ENCODE measurements around the gene CGN.

Gene CGN

DNA sequence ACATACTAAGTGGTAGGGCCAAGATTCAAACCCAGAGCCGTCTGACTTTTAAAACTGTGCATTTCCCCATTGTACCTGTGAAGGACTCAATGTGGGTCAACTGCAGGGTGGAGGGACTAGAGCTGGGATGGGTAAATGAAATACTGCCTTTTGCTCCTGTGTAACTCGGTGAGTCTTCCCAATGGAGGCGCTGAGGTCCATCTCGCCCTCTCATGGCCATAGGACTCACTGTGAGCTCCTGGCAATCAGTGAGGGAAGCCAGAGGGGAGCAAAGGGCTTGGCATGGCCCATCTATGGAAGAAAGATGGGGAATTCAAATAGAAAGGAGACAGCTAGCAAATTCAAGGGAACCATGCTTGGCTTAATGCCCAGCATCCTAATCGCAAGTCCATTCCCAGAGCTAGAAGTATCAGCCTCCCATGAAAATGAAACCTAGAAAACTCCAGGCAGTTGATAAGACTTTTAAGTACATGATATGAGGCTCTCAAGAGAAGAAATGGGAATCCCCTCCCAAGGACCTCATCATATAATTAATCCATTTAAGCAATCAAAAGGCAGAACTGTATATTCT is 25.4 kb upstream of the CGN start:
- Mint-ChIP-seq H3K4me1 (no peaks in the 10 kb centered on the region), H3K27me3 (no peaks in the 10 kb centered on the region), H3K36me3 (no peaks in the 10 kb centered on the region), H3K4me3 (no peak overlapping the region), H3K27ac (no peak overlapping the region), H3K9me3 (no peaks in the 10 kb centered on the region)
- ATAC-seq (ENCODE audit: low read depth), result no peak
- DNase-seq (ENCODE audit: low spot score in 2 of 2), result no peak

DNA sequence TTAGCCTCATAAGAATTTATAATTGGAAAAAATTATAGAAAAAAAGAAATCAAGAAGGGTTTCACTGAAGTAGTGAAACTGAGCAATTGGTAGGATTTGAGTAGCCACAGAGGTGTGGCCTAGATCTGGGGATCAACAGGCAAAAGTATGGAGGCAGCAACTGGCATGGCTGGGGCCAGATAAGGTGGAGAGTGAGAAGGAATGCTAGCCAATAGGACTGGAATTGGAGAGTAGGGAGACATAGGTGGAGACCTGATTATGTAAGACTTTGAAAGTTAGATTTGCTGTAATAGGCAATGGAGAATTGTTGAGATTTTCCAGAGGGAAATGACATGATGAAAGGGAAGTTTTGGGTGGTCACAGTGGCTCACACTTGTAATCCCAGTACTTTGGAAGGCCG is 24.6 kb upstream of the CGN start:
- Mint-ChIP-seq H3K27me3 (no peaks in the 10 kb centered on the region), H3K9me3 (no peaks in the 10 kb centered on the region), H3K4me3 (no peak overlapping the region), H3K4me1 (no peaks in the 10 kb centered on the region), H3K36me3 (no peaks in the 10 kb centered on the region), H3K27ac (no peak overlapping the region)
- DNase-seq (ENCODE audit: low spot score in 2 of 2) (no peak), ATAC-seq (ENCODE audit: low read depth) (no peak)

DNA sequence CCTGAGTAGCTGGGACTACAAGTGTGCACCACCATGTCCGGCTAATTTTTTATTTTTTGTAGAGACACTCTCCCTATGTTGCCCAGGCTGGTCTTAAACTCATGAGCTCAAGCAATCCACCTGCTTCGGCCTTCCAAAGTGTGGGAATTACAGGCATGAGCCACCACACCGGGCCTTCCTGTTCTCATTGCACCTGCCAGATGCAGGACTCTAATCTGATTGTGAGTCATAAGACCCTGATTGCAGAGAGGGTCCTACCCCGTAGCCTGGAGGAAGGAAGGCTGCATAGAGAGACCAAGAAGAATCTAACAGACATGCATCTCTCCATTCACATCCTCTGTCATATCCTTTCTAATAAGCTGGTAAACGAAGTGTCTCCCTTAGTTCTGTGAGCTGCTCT is 19.5 kb upstream of the CGN start:
- H3K27ac Mint-ChIP-seq, result no peak overlapping the region
- no peak for DNase-seq (ENCODE audit: low spot score in 2 of 2)
- no peaks in the 10 kb centered on the region for H3K4me1 Mint-ChIP-seq
- H3K9me3 Mint-ChIP-seq, result no peaks in the 10 kb centered on the region
- no peaks in the 10 kb centered on the region for H3K36me3 Mint-ChIP-seq
- no peak overlapping the region for H3K4me3 Mint-ChIP-seq
- H3K27me3 Mint-ChIP-seq, result no peaks in the 10 kb centered on the region
- ATAC-seq (ENCODE audit: low read depth), result no peak

DNA sequence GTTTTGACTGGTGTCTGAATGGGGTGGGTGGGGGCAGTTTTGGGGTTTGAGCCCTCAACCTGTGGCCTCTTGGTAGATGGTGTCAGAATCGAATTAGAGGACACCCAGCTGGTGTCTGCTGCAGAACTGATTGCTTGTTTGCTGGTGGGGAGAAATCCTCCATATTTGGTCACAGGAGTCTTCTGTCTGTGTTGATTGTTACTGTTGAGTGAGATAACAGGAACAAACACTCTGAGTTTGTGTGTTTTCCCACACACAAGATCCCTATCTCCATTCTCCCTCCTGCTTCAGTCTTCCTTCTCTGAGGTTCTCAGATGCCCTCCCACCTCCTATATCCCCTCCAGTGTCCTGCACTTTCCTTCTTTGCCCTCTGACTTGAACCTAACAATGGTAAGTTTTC is 19.1 kb upstream of the CGN start:
- Mint-ChIP-seq H3K27me3 (no peaks in the 10 kb centered on the region), H3K9me3 (no peaks in the 10 kb centered on the region), H3K27ac (no peak overlapping the region), H3K4me1 (no peaks in the 10 kb centered on the region), H3K4me3 (no peak overlapping the region), H3K36me3 (no peaks in the 10 kb centered on the region)
- ATAC-seq (ENCODE audit: low read depth), result no peak
- DNase-seq (ENCODE audit: low spot score in 2 of 2), result no peak

DNA sequence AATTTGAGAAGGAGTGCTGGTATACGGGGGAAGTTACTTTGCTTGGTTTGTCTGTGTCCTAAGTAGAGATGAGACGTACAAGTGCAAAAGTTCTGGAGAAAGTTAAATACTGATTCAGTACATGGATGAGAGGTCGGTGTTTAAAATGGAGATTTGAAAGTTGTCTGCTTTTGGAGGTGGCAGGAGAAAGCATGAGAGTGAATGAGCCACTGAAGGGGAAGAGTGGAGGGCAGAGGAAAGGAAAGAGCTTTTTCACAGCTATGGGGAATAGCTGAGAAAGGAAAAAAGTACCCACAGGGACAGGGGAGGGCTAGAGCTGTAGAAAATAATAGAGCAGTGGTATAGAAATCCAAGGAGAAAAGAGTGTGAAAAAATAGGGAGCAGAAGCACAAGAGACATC is 18.1 kb upstream of the CGN start:
- H3K27me3 Mint-ChIP-seq, result no peaks in the 10 kb centered on the region
- ATAC-seq (ENCODE audit: low read depth) (no peak), DNase-seq (ENCODE audit: low spot score in 2 of 2) (no peak)
- H3K27ac Mint-ChIP-seq, result no peak overlapping the region
- no peaks in the 10 kb centered on the region for H3K4me1 Mint-ChIP-seq
- H3K4me3 Mint-ChIP-seq, result no peak overlapping the region
- no peaks in the 10 kb centered on the region for H3K9me3 Mint-ChIP-seq
- H3K36me3 Mint-ChIP-seq, result no peaks in the 10 kb centered on the region

DNA sequence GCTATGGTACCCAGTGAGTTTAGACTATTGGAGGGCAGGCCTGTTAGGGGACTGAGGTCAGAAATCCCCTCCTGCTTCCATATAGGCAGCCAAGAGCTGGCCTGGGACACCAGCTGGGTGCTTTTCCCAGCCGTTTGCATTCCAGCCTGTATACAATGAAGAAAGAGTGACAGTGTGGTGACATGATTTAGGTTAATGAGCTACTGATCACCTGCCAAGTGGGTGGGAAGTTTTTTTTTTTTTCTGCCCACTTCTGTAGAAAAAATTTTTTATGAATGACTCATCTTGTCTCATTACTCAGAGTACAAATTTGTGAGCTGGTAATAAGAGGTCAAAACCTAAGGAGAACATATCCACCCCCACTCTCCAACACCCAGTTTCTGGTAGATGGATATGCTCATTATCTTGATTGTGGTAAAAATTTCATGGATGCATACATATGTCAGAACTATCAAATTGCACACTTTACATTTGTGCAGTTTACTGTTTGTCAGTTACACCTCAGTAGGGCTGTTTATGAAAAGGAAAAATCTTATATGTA is 16.4 kb upstream of the CGN start:
- Mint-ChIP-seq H3K4me3 (no peak overlapping the region), H3K27ac (no peak overlapping the region), H3K36me3 (no peaks in the 10 kb centered on the region), H3K9me3 (no peaks in the 10 kb centered on the region), H3K4me1 (no peaks in the 10 kb centered on the region), H3K27me3 (no peaks in the 10 kb centered on the region)
- DNase-seq (ENCODE audit: low spot score in 2 of 2) (no peak), ATAC-seq (ENCODE audit: low read depth) (no peak)

DNA sequence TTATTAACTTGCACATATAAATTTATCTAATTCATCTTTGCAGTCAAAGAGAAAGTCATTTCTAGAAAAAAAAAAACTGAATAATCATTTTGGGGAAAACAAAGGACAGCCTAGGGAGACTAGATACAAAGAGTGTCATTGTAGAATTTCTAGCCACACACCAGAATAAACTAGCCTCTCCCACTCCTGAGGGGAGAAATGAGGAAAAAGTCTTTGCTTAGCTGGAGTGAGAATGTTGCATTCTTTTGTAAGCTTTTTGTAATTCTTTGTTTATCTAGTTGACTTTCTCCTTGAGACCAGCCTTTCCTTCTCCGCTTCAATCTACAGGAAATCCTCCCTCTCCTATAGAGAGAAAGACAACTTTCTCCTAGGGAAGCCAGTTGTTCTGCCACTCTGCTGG is 15.9 kb upstream of the CGN start:
- Mint-ChIP-seq H3K4me1 (no peaks in the 10 kb centered on the region), H3K36me3 (no peaks in the 10 kb centered on the region), H3K4me3 (no peak overlapping the region), H3K27me3 (no peaks in the 10 kb centered on the region), H3K9me3 (no peaks in the 10 kb centered on the region), H3K27ac (no peak overlapping the region)
- no peak for DNase-seq (ENCODE audit: low spot score in 2 of 2)
- no peak for ATAC-seq (ENCODE audit: low read depth)

DNA sequence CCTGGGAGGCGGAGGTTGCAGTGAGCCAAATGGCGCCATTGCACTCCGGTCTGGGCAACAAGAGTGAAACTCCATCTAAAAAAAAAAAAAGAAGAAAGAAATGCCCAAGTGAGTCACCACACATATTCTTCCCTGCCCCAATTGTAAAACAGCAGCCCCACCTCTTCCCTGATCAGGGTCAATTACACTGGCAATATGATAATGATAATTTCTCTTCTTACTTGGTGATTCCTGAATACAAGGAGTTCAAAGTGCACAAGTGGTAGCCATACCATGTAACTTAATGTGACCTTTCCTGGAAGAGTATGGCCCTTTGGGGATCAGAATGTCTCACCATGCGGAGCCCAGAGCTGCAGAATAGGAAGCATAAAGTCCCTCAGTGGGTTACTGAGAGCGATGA is 11.8 kb upstream of the CGN start:
- no peaks in the 10 kb centered on the region for H3K4me1 Mint-ChIP-seq

DNA sequence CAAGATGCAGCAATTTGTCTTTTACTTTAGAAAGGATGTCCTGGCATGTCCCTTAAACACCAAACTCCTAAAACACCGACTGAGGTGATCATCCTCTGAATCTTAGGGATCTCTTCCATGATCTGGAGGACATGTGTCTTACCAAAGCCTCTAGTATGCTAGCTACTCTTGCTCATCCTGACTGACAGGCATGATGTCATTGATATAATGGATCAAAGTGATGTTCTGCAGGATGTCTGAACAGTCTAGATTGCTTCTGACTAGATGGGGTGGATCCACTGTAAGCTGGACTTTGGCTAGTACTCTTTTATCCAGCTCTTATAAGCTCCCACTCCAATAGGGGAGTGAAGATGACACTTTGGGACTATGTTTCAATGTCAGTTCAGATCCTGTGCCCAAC is 11.3 kb upstream of the CGN start:
- no peaks in the 10 kb centered on the region for H3K36me3 Mint-ChIP-seq
- H3K4me3 Mint-ChIP-seq, result no peak overlapping the region
- H3K4me1 Mint-ChIP-seq, result no peaks in the 10 kb centered on the region
- ATAC-seq (ENCODE audit: low read depth) (no peak), DNase-seq (ENCODE audit: low spot score in 2 of 2) (no peak)
- no peaks in the 10 kb centered on the region for H3K27me3 Mint-ChIP-seq
- H3K27ac Mint-ChIP-seq, result no peak overlapping the region
- no peaks in the 10 kb centered on the region for H3K9me3 Mint-ChIP-seq

More for the DNA sequence above, 11.8 kb upstream of the CGN start:
- H3K9me3 Mint-ChIP-seq, result no peaks in the 10 kb centered on the region
- no peaks in the 10 kb centered on the region for H3K27me3 Mint-ChIP-seq
- ATAC-seq (ENCODE audit: low read depth), result no peak
- H3K36me3 Mint-ChIP-seq, result no peaks in the 10 kb centered on the region
- no peak overlapping the region for H3K27ac Mint-ChIP-seq
- no peak overlapping the region for H3K4me3 Mint-ChIP-seq
- no peak for DNase-seq (ENCODE audit: low spot score in 2 of 2)

DNA sequence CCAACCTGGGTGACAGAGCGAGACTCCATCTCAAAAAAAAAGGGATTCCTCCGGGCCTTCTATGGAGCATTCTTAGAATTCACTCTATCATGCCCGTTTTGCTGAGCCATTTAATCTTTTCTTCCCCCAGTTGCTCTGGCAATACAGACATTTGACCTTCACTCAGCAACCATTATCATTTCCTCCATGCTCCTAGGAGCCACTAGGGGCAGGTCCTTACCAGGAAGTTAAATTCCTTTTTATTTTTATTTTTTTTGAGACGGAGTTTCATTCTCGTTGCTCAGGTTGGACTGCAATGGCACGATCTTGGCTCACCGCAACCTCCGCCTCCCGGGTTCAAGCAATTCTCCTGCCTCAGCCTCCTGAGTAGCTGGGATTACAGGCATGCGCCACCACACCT is 9.7 kb upstream of the CGN start:
- no peaks in the 10 kb centered on the region for H3K4me1 Mint-ChIP-seq
- ATAC-seq (ENCODE audit: low read depth) (no peak), DNase-seq (ENCODE audit: low spot score in 2 of 2) (no peak)
- H3K27ac Mint-ChIP-seq, result no peak overlapping the region
- H3K4me3 Mint-ChIP-seq, result no peak overlapping the region
- no peaks in the 10 kb centered on the region for H3K27me3 Mint-ChIP-seq
- H3K36me3 Mint-ChIP-seq, result no peaks in the 10 kb centered on the region
- no peaks in the 10 kb centered on the region for H3K9me3 Mint-ChIP-seq

DNA sequence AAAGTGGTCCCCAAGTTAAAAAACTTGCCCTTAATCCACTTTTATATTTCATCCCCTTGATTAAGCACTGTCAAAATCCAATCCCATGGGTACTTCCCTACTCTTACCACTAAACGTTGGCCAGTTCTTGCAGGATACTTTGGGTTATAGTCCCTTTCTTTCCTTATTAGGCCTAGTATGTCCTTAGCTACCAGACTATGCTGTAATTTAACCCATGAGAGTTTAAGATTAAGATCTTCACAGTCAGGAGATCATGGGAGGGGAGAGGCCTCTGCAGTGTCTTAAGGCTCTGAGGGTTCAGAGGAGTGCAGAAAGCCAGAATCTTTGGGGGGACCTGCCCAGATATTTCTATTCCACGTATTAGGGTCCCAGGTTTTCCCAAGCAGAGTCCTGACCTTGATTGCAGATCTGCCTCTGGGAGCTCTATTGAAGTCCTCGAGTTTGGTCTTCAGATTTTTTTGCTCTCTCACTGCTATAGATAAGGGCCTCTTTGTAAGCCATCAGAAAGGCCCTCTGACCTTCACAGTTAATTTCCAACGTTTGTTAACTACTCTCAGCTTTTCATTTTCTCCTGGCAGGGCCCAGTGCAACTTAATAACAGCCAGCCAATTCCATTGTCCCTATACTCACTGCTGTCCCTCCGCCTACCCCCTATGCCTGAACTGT is 9.0 kb upstream of the CGN start:
- no peaks in the 10 kb centered on the region for H3K27me3 Mint-ChIP-seq
- H3K36me3 Mint-ChIP-seq, result no peaks in the 10 kb centered on the region
- no peaks in the 10 kb centered on the region for H3K9me3 Mint-ChIP-seq
- no peak overlapping the region for H3K4me3 Mint-ChIP-seq
- ATAC-seq (ENCODE audit: low read depth), result no peak
- H3K4me1 Mint-ChIP-seq, result no peaks in the 10 kb centered on the region
- no peak for DNase-seq (ENCODE audit: low spot score in 2 of 2)
- H3K27ac Mint-ChIP-seq, result no peak overlapping the region

DNA sequence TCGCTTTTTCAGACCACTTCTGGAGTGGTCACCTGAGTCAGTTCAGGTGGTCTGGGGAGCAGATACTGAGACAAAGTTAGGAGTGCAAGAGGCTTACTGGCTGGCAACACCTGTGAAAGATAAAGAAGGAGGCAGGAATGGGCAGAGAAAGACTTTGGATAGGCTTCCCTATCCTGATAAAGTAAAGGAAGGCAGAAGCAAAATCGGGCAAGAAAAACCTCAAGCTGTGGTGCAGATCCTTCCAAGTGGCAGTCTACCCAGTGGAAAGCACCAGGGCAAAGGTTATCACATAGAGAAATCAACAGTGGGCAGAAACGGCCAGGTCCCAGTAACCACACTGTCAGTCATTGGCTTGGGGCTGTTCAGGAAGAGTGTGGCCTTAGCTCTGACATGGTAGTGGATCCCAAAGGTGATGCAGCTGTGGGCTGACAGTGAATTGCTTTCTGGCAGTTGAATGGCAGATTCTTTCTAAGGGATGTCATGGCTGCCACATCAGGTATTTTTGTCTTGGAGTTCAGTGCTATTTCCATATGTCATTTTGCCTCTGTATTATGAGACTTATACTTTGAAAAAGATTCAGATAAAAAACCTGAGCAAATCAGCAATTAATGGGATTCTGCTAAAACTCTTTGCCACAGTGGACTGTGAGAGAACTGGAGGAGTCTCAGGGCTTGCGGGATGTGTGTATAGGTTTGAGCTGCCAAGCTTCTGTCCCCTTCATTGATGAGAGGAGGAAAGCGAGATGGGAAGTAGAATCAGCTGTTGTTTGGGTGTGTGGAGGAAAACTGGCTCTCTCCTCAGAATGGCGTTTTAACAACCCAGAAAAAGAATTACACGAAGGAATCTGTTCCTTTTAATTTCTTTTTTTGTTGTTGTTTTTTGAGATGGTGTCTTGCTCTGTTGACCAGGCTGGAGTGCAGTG is 8.1 kb upstream of the CGN start:
- ATAC-seq (ENCODE audit: low read depth) (no peak), DNase-seq (ENCODE audit: low spot score in 2 of 2) (no peak)
- Mint-ChIP-seq H3K27me3 (no peaks in the 10 kb centered on the region), H3K4me1 (no peaks in the 10 kb centered on the region), H3K36me3 (no peaks in the 10 kb centered on the region), H3K4me3 (no peak overlapping the region), H3K9me3 (no peaks in the 10 kb centered on the region), H3K27ac (no peak overlapping the region)

DNA sequence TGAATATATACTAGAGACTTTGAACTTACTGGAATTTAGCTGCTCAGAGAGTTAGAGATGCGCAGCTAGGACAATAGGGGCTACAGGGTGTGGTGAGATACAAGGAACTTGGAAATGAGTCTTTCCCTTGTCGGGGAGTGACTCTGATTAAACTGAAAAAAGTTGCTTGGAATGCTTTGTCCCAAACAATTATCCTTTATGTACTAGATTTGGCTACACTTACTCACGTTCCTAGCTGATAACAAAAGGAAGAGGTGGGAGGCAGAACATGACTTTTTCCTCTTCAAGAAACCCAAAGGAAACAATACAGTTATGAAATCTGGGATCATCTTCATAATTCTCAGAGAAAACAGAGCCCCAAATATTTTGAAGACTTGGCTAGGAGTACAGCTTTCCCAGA is 6.9 kb upstream of the CGN start:
- H3K27ac Mint-ChIP-seq, result no peak overlapping the region
- DNase-seq (ENCODE audit: low spot score in 2 of 2) (no peak), ATAC-seq (ENCODE audit: low read depth) (no peak)
- H3K4me1 Mint-ChIP-seq, result no peaks in the 10 kb centered on the region
- no peak overlapping the region for H3K4me3 Mint-ChIP-seq
- no peaks in the 10 kb centered on the region for H3K27me3 Mint-ChIP-seq
- no peaks in the 10 kb centered on the region for H3K36me3 Mint-ChIP-seq
- H3K9me3 Mint-ChIP-seq, result no peaks in the 10 kb centered on the region

DNA sequence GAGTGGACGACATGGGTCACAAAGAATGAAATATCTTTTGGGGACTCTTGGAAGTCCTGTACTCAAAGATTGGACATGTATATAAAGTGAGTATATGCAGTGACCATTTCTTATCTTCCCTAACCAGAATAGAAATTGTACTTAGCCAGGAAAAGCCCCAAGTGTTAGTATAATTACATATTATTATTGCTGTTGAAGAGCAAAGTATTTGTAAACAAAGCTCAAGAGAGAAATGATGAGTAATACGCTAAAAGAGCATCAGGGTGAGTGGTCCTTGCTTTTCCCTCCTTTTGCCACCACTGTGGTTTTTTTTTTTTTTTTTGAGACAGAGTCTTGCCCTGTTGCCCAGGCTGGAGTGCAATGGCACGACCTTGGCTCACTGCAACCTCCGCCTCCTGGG is 6.4 kb upstream of the CGN start:
- Mint-ChIP-seq H3K27ac (no peak overlapping the region), H3K4me3 (no peak overlapping the region), H3K9me3 (no peaks in the 10 kb centered on the region), H3K4me1 (no peaks in the 10 kb centered on the region), H3K36me3 (no peaks in the 10 kb centered on the region), H3K27me3 (no peaks in the 10 kb centered on the region)
- DNase-seq (ENCODE audit: low spot score in 2 of 2) (no peak), ATAC-seq (ENCODE audit: low read depth) (no peak)

All from memory B cell (primary cell).